ENCODE data around the gene FAM98B. TPM values are rescaled to one million over a fixed set of nuclear protein-coding genes. Genes with fewer than 3 reads are reported as not detected.

The FAM98B gene
- total RNA-seq, 1 experiment from 2014 or later = 24.9 TPM

DNA sequence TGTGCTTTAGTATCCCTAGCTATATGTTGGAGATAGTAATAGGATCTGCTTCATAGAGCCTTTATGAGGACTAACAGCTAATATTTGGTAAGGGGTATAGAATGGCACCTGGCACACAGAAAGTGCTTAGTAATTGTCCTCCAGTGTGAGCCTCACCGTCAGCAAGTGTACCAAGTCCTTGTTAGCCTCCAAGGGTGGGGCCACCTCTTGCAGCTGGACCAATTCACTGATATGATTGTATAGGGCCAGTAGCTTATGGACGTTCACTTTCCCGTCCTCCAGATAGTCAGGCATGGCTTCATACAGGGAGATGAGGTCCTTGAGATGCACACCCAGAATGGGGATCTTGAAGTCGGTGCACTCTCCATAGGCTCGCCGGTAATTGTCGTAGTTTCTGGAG, 53.6 kb downstream of the FAM98B start:
- no peak for DNase-seq (ENCODE audit: low read depth)

DNA sequence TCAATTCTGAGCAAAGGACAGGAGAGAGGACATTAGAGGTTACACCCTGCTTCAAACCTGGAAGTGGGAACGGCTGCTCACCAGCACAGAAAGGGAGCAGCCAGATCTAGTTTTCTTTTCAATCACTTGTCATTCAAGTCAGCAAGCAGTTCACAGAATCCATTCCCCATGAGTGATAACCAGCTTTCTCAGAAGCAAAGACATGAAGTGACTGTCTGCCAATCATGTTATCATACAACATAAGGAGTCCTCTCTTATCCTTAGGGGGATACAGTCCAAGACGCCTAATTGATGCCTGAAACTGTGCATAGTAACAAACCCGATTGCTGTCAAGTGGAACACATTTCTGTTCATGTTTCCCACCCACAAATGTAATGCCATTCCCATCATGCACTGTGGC, 54.7 kb downstream of the FAM98B start:
- no peak for DNase-seq (ENCODE audit: low read depth)

DNA sequence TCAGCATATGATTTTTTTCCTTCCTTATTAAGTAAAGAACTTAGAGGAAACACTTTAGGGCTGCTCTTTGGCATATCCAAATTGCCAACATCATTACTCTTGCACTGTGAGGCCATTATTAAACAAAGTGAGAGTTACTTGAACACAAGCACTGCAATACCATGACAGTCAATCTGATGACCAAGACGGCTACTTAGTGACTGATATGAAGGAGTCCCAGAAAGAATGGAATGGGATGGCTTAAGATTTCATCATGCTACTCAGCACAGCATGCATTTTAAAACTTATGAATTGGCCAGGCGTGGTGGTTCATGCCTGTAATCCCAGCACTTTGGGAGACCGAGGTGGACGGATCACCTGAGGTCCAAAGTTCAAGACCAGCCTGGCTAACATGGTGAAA, 55.2 kb downstream of the FAM98B start:
- DNase-seq (ENCODE audit: low read depth) = no peak

DNA sequence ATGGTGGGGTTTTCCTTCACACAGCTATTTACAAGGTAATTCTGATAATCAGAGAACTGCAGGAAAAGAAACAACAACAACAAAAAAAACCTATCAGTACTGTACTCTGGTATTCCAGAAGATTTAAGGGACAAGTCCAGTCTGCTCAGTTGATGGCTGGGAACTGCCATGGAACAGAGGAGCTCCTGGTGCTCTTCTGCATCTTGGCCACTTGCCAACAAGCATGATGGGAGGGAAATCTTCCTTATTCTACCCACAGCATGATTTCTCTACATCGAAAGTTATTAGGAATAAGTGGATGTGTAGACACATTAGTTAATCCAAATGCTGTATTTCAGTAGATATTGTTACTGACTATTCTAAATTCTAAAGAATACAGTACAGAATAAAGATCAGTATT, 59.0 kb downstream of the FAM98B start:
- DNase-seq (ENCODE audit: low read depth) = no peak

DNA sequence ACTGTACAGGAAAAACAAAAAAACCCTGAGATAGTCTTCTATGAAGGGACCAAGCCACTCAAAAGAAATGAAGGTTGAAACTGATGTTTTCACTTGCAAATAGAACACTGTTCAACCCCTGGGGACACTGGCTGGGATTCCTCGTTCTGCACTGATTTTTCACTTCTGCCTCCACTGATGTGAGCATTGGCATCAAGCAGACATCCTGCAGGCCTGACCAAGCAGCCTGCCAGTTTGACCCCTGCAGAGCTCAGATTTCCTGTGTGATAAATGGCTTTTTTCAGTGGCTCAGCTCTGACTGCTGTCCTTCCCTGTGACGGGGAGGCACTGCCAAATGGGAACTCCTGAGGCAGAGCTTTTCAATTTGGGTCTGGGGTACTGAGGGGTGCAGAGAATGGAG, 60.7 kb downstream of the FAM98B start:
- DNase-seq (ENCODE audit: low read depth) = peak; percentile 37

DNA sequence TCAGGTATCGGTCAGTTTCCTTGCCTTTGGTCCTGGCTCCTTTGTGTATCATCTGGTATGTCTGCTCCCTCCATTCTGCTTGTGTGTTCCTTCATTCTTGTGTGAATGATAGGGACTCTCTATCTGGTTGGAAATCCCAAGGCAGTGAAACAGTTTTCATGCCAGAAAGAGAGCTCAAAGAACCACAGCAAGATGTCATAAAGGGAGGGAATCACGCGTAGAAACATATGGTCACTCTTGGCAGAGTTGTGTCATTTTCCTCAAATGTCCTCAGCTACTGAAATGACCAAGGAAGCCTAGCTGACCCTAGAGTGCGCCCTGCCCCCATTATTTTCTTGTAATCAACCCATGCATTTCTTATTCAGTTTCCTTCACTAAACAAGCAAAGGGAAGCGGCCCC, 62.7 kb downstream of the FAM98B start:
- no peak for DNase-seq (ENCODE audit: low read depth)

DNA sequence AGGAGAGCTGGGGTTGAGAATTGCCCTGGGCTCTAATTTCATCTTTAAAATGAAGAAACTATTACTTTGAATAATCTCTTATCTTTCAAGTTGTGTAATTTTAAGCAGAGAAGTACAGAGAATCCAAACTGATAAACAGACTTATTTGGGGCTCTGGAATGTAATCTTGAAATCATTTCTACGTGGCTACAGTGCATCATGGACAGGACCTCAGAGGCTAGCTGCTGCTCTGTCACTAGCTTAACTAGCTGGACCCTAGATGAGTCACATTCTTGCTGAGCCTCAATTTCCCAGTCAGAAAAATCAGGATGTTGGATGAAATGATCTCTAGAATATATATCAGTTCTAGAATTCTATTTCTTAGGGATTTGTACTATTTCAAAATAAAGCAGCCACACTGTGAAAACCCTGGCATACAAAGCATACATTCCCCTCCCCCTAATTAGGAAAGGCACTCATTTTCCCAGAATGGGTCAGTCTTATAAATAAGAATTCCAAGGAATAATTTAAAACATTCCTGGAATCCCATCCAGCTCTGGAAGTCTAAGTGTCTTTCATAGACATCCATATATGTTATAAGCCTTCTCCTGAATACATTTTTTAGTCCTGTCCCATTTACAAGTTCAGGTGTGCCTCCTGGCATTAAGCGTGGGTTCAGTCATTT, 63.5 kb downstream of the FAM98B start:
- DNase-seq (ENCODE audit: low read depth) = no peak

DNA sequence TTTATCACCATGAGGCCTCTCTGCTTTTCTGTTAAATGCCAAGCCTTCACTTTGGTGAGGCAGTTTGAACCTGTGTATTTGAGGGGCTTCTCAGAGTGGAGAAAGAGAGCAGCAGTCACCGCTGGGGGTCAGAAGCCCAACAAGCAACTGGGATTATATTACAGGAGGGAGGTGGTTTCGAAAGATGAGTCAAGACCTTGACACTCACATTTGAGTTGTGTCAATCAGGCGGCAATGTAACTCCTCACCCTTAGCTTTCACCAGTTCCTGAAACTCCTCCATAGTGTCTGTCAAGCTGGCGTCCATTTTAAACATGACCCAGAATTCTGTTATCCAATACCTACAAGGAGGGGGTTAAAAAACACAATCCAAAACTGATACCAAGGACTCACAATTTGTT, 64.2 kb downstream of the FAM98B start:
- no peak for DNase-seq (ENCODE audit: low read depth)

DNA sequence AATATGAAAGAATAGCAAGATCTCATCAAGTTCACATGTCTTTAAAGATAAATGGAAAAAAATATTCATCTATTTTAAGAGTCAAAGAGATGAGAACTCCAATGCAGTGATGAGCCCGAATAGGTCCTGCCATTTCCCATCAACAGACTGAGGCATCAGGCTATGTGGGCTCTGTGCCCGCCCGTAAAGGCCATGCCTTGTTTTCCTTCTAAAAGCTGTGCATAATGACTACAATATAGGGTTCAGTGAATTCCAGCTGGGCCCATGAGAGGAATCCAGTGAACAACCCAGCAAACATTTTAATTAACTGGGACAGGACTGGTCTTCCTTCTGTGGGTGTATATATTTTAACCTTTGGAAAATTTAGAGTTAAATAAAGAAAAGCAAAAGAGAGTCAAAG, 66.1 kb downstream of the FAM98B start:
- DNase-seq (ENCODE audit: low read depth) = no peak

DNA sequence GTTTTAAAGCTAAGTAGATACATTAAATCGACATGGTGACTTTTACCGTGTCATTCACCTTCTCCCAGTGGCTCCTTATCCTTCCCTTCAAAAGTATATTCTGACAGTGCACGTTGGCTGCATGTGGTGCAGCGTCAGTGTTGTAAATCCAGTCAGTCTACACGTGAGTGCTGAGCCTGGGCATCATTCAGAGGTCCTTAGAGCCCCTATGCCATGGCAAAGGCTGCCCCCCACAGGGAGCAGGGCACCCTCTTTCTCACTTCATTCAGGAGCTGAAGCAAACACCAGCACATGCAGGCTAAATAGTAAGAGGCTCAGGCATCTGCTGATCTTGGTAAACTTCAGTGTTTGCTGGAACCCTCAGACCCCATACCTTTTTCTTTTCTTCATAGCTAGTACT, 67.4 kb downstream of the FAM98B start:
- no peak for DNase-seq (ENCODE audit: low read depth)

DNA sequence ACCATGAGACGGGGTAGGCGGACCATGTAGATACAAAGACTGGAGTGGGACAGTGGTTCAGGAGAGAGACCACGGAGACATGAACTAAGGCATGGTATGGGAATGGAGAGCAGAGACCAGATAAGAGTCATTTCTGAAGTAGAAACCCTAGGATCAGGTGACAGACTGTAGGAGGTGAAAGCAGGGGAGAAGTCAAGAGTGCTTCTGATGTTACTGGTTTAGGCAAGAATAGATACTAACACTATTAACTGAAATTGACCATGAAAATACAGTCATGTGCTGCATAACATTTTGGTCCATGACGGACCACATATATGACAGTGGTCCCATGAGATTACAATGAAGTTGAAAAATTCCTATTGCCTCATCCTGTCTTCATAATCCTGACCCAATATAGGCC, 69.0 kb downstream of the FAM98B start:
- DNase-seq (ENCODE audit: low read depth) = no peak

DNA sequence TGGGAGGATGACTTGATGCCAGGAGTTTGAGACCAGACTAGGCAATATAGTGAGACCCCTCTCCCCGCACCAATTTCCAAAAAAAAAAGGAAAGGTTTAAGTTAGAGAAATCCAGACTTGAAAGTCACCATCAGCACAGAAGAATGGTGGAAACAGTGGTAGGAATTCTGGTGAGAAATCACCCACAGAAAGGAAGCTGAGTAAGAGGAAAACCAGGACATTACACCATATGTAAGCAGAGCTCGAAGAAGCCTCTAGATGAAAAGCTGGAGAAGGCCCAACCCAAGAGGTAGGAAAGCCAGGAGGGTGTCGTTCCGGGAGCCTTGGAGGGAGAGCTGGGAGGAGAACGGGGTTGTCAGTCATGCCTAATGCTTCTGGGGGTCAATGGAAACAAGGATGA, 70.2 kb downstream of the FAM98B start:
- DNase-seq (ENCODE audit: low read depth) = no peak

DNA sequence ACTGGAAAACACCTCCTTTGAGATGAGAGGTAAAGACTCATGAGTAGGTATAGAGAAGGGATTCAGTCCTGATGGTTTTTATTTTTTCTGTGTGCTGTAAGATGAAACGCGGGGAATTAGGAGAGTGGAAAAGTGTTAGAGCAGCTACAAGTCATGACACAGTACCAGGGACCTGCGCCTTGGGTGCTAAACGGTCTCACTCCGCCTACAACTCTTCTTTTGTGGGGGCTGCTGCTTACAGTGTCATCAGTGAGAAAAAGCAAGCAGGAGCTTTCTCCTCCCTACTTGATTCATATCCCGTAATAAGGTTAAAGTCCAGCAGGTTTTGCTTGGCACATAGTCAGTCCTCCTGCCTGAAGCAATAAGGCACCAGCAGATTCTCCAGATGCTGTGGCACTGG, 71.6 kb downstream of the FAM98B start:
- no peak for DNase-seq (ENCODE audit: low read depth)

DNA sequence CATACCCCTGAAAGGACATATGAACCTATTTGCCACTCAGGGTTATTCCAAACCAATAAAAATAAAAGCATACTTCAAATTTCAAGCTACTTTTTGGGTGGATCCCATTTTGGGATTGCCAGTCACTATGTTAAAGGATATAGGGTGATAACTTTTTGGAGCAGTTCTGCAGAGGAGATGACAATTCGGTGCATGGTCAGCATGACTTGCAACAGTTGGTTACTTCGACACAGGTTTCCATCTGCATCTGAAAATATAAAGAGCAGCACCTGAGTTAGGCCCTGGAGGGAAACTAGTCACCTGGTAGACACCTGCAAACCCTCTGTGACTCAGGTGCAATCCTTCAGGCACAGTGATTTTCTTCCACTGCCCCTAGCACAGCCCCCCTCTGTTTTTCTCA, 72.2 kb downstream of the FAM98B start:
- DNase-seq (ENCODE audit: low read depth) = no peak

DNA sequence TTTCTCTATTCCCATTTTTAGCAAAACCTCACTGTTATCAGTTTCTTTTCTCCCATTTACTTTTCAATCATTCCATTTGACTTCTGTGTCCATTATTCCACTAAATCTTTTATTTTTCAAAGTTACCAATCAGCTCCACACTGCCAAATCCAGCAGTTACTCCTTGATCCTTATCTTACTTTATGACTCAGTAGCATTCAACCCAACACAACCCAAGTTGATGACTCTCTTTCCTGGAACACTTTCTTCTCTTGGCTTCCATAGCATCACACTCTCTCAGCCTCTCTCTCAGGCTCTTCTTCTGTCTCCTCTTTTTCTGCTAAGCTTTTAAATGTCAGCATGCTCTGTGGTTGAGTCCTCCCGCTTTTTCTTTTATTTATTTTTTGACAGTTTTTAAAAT, 74.4 kb downstream of the FAM98B start:
- peak; percentile 79 for DNase-seq (ENCODE audit: low read depth)

DNA sequence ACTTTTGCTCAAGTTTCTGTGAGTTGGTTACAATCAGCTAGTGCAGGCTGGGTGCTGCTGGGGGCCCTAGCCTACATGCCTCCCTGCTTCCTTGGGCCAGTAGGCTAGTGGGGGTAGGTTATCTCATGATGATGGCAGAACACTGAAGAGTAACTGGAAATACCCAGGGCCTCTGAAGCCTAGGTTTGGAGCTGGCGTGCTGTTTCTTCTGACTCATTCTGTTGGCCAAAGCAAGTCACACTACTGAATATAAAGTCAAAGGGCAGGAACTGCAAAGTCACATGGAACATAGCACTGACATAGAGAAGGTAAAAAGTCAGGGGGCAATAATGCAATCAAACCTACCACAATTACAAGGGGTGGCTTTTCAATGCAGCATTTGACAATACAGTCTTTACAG, 76.2 kb downstream of the FAM98B start:
- DNase-seq (ENCODE audit: low read depth) = peak; percentile 43

DNA sequence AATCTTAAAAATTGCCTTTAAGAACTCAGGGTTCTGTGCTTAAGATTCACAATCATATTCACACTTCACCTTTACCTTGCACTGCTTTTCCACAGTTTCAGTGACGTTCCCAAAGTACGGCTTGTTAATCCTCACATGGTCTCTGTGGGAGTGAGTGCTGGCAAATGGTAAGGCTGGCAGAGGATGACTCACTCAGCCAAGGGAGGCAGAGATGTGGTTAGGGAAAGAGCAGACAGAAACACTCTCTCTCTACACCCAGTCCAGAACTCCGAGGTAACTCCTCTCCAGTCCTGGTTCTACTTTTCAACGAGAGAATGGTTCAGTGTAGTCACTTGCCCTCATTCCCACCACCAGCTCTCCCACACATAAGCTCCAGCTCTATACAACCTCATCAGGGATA, 77.6 kb downstream of the FAM98B start:
- peak; percentile 88 for DNase-seq (ENCODE audit: low read depth)

DNA sequence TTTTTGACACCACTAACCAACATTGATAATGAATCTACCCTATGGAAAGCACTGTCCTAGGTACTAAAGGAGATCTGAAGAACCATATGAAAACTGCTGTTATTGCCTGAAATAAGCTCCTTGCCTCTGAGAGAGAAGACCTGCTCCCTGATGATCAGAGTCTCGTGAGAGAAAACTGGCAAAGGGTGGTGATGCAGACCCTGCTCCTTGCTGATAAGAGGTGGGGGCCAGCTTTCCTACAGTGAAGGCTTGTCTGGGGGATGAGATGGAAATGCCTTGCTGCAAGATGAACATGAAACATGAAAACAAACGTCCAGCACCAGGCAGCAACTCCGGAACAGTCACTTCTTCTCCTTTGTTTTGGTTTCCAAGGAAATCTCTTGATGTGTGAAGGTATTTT, 78.8 kb downstream of the FAM98B start:
- no peak for DNase-seq (ENCODE audit: low read depth)

DNA sequence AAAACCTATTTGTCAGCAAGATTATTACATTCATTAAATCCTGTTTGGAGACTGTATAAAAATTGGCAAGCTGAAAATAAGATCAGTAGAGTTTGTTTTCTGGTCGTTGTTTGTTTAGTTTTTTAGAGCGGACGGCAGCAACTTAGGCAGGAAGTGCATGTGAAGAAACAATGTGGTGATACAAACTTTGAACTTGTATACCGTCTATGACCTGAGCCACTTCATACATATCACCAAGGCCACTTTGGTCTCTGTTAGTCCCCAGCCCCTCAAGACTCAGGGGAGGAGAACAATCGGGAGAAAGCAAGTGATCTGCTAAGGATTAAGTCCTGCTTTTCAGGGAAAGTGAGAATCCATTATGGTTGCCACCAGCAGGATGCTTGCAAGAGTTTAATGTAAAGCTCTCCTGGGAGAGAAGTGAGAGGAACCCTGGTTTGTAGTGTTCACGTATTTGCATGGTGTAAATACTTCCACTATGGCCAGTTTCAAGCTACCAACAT, 79.5 kb downstream of the FAM98B start:
- DNase-seq (ENCODE audit: low read depth) = no peak

DNA sequence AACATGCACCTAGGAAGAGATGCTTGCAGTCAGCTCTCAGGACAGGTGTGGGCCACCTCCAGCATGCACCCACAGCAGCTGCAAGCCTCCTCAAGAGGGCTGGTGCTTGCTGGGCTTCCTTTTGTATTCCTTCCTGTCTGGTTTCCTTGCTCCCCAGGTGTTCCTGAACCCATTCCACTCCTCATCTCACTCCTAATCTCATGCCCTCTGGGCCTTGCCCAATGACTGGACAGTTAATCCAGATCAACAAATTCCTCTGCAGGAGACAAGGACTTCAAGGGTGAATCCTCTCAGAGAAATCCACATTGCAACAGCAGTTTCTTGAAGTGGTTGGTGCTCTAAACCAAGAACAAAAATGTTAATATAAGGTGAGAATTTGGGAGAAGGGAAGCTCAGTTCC, 80.0 kb downstream of the FAM98B start:
- DNase-seq (ENCODE audit: low read depth) = no peak

DNA sequence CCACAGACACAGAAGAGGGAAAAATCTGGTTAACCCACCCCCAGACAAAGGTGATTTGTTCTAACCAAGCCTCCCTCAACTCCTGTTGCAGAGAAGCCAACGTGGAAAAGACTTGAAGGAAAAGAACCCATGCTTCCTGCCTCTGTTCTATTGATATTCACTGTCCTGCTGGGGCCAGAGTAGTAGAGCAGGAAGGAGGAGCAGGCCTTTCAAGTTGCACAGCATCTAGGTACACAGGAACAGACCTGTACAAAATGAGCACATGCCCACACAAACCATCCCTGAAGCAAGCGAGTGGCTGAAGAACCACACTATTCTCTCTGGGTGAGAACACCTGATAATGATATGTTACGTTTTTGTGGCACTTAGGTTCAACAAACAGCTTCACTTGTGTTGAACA, 80.8 kb downstream of the FAM98B start:
- DNase-seq (ENCODE audit: low read depth) = no peak

DNA sequence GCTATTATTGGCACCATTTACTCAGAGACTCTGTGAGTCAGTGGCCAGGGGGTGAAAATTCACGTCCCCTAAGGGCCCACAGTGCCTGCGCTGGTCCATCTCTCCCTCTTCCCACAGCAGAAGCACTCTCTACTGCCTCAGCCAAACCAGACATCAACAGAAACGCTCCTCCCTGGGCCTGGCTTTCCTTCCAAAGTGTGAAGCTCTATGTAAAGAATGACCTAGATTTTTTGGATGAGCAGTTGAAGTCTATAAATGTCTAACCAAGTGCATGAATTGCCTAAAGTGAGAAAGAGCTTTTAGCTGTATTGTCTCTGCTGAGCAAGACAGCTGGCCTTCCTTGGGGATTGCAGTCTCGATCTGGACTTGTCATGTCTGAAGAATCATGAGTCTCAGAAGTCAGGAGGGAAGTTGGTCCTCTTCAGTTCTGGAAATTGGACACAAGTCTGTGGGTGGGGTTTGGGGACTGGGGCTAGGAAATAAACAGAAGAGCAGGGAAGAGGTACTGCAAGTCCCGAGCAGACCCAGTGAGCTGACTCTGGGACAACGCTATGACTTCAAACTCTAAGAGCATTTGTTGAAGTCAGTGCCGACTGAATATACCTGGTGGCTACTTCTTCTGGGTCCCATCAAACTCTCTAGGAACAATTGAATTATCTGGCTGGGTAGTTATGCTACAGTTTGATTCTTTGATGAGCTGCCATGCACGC, 81.7 kb downstream of the FAM98B start:
- peak; percentile 64 for DNase-seq (ENCODE audit: low read depth)

DNA sequence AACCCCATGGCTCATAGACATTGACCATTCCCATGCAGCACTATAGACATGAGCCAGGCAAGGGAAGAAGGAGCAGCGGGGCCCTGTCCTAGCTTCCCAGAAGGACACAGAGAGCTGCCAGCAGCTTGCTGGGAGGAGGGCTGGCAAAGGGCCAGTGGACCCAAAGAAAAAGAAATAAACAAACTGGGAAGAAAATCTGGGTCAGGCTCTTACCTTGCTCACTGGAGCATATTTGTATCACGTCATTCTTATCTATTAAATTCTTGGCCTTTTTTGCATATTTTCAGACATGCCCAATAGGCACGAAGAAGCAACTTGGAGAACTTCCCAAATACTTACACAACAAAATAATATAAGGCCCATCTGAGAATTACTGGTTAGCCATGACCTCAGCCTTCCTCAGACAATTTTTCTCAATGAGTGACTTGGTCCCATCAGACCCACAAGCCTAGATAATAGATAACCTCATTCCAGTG, 82.3 kb downstream of the FAM98B start:
- peak; percentile 93 for DNase-seq (ENCODE audit: low read depth)
